Astrocyte of the cerebellum (primary cell): ENCODE data around the gene INSR.
A peak's percentile ranks its signal among the peaks of the same experiment; 100 is the strongest.
"Not testable (repeated sequence)": the region's sequence is repeated elsewhere in the genome, so short reads cannot be mapped to it uniquely, and the experiment has no call there.

Source experiments
- DNase-seq: peaks from one replicate; pipeline ENCODE4 v3.0.0-alpha.2; 2011; ENCODE audit warnings: low read depth
- H3K4me3 ChIP-seq: 2 replicates; pipeline ENCODE4 v1.5.1; 2011; ENCODE audit warnings: mild to moderate bottlenecking, low read depth, low read length, moderate library complexity
- CTCF ChIP-seq: IDR thresholded peaks from 2 replicates; pipeline ENCODE4 v1.5.1; 2012; ENCODE audit warnings: low read length, low read depth, moderate library complexity, mild to moderate bottlenecking; ENCODE audit errors: missing control alignments
- in situ Hi-C: cut with HindIII; loops from 2 replicates; pipeline ENCODE4 v1.10.0; 2017; ENCODE audit warnings: low sequenced_read_pairs

INSR gene

GRCh38 chr19:7227735-7228134, 66.5 kb downstream of the INSR start:
- DNase-seq, result no peak
- in situ Hi-C loops, result no loop called here
- H3K4me3 ChIP-seq, result no peak overlapping the region
- no peak for TF ChIP-seq CTCF

GRCh38 chr19:7227149-7227548, 67.1 kb downstream of the INSR start:
- in situ Hi-C loops, DNase-seq: not testable (repeated sequence)

GRCh38 chr19:7226739-7227138, 67.5 kb downstream of the INSR start:
- TF ChIP-seq CTCF, result no peak
- no peak for DNase-seq
- in situ Hi-C loops, result no loop called here
- H3K4me3 ChIP-seq, result no peak overlapping the region

More at GRCh38 chr19:7227149-7227548, 67.1 kb downstream of the INSR start:
- H3K4me3 ChIP-seq, result not testable (repeated sequence)

GRCh38 chr19:7225741-7226140, 68.5 kb downstream of the INSR start:
- no peak overlapping the region for H3K4me3 ChIP-seq
- in situ Hi-C loops, result no loop called here
- DNase-seq, result no peak
- no peak for TF ChIP-seq CTCF

- in situ Hi-C loops, result no loop called here
Measured at GRCh38 chr19:7224995-7225394, 69.2 kb downstream of the INSR start.

GRCh38 chr19:7224209-7224686, 70.0 kb downstream of the INSR start:
- H3K4me3 ChIP-seq, result no peak overlapping the region
- in situ Hi-C loops, result no loop called here
- no peak for TF ChIP-seq CTCF
- DNase-seq, result peak; percentile 8

More at GRCh38 chr19:7224995-7225394, 69.2 kb downstream of the INSR start:
- H3K4me3 ChIP-seq, result no peak overlapping the region
- TF ChIP-seq CTCF, result no peak
- DNase-seq, result no peak

- no peak overlapping the region for H3K4me3 ChIP-seq
- no peak for DNase-seq
- no peak for TF ChIP-seq CTCF
- in situ Hi-C loops, result no loop called here
Measured at GRCh38 chr19:7223429-7223828, 70.8 kb downstream of the INSR start.
